Measurements from ENCODE around the gene NKX1-1. TPM values are rescaled to one million over a fixed set of nuclear protein-coding genes. Genes with fewer than 3 reads are reported as not detected.

The NKX1-1 gene
- polyA plus RNA-seq, 2 of the 4 experiments (the other 2 are of a cell fraction): not detected

DNA sequence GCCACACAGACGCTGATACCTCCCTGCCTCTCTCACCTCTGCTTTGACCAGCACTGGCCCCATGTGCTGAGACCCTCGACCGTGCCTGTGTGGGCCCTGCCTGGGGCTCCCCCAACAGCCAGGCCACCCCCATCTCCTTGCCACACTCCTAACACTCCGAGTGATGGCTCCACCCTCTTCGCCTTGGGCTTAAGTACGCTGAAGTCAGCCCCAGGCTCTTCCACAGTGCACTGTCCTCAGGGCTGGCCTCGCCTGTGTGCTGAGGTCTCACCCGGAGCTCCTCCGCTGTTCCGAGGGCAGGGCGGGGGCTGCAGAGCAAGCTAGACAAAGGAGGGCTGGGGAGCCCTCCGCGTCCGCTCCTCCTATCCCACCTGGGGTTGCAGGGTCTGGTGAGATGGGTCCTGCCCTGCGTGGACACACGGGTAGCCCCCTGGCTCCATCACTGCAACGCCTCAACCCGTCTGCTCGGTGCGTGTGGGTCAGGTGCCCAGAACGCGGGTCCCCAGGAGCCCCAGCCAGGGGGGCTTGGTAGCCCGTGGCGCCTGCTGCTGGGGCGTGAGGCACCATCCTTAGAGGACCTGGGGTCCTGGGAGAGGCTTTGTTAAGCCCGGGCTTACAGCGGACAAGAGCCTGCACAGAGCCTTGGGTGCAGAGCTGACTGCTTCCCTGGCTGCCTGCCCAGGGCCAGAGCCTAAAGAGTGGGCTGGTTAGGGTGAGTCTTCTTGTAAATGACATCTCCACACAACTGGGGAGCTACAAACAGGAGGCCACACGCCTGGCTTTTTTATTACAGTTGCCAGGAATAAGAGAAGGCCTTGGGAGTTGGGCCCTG lies 42.6 kb upstream of the NKX1-1 start:
- no peak overlapping the region for H3K27ac ChIP-seq
- H3K4me2 ChIP-seq: no peak overlapping the region
- POLR2A ChIA-PET: no interaction called here
- ATAC-seq (peak in 1 of 2 experiments; percentile 39; a peak in 3 of 6 replicates), DNase-seq (ENCODE audit: low read depth in 1 of 2, low spot score in 1 of 2) (no peak), FAIRE-seq (no peak)
- CTCF ChIA-PET: no interaction called here
- 41% methylated on average over 3 of the region's 28 CpGs for WGBS (ENCODE audit: missing lambda C conversion rate)
- no peaks in the 10 kb centered on the region for H3K4me1 ChIP-seq
- H3K9me3 ChIP-seq: no peaks in the 10 kb centered on the region
- no peak for TF ChIP-seq GATA3 (IDR thresholded peaks at IDR 0.05; ENCODE audit: borderline replicate concordance)
- H3K4me3 ChIP-seq: no peak overlapping the region

DNA sequence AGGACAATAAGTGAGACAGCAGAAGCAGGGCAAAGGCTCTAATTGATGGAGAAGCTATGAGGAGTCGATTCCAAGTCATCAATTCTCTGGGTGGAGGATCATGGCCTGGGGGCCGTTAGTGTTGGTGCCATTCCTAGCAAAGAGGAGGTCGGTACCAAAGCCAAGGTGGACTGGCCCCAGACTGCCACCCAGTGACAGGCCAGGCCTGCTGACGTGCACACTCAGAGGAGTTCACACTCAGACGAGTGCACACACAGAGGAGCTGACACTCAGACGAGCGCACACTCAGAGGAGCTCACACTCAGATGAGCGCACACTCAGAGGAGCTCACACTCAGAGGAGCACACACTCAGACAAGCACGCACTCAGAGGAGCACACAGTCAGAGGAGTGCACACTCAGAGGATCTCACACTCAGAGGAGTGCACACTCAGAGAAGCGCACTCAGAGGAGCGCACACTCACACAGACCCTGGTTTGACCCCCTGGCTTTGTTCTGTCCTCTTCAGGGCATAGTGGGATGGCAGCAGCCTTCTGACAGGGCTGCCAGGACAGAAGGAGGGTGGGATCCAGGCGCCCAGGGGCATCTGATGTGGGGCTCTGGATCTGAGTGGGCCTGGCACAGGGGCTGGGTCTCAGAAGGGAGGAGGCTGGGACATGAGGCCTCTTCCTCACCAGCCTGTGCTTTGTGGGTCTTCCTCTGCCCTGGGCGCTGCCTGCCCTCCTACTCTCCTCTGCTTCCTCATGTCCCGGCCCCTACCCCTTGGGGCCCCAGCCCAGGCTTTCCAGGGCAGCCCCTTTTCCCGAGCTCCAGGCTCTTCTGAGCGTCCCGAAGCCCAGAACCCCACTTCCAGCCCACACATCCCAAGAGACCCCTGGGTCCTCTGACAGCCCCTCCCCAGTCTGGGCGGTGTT lies 41.7 kb upstream of the NKX1-1 start:
- 43% methylated on average over 12 of the region's 18 CpGs for WGBS (ENCODE audit: missing lambda C conversion rate)
- FAIRE-seq: no peak
- no peaks in the 10 kb centered on the region for H3K9me3 ChIP-seq
- CTCF ChIA-PET: no interaction called here
- no peak for ATAC-seq
- no peaks in the 10 kb centered on the region for H3K4me1 ChIP-seq
- no peak overlapping the region for H3K4me3 ChIP-seq
- DNase-seq (ENCODE audit: low read depth in 1 of 2, low spot score in 1 of 2): no peak
- H3K4me2 ChIP-seq: no peak overlapping the region
- POLR2A ChIA-PET: no interaction called here
- no peak overlapping the region for H3K27ac ChIP-seq
- no peak for TF ChIP-seq JUN (IDR thresholded peaks at IDR 0.05)
- no peak for TF ChIP-seq TP53 (CRISPR knock-in tag; IDR thresholded peaks at IDR 0.05)
- TF ChIP-seq POLR2A (IDR thresholded peaks at IDR 0.05; ENCODE audit: low read length): no peak
- TF ChIP-seq, protein P1, sequence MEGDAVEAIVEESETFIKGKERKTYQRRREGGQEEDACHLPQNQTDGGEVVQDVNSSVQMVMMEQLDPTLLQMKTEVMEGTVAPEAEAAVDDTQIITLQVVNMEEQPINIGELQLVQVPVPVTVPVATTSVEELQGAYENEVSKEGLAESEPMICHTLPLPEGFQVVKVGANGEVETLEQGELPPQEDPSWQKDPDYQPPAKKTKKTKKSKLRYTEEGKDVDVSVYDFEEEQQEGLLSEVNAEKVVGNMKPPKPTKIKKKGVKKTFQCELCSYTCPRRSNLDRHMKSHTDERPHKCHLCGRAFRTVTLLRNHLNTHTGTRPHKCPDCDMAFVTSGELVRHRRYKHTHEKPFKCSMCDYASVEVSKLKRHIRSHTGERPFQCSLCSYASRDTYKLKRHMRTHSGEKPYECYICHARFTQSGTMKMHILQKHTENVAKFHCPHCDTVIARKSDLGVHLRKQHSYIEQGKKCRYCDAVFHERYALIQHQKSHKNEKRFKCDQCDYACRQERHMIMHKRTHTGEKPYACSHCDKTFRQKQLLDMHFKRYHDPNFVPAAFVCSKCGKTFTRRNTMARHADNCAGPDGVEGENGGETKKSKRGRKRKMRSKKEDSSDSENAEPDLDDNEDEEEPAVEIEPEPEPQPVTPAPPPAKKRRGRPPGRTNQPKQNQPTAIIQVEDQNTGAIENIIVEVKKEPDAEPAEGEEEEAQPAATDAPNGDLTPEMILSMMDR (IDR thresholded peaks at IDR 0.05): no peak
- no peak; the same call in 1 of the 2 replicates for TF ChIP-seq PHF8 (IDR thresholded peaks at IDR 0.05; ENCODE audit: borderline replicate concordance, low read depth)
- TF ChIP-seq RFX5 (IDR thresholded peaks at IDR 0.05): no peak
- TF ChIP-seq CHD2 (IDR thresholded peaks at IDR 0.05; ENCODE audit: low read length, partially characterized antibody): no peak
- TF ChIP-seq RAD21 (conservative IDR thresholded peaks at IDR 0.05 in 1 of 2, IDR thresholded peaks at IDR 0.05 in 1 of 2): no peak
- TF ChIP-seq RARB (CRISPR knock-in tag; IDR thresholded peaks at IDR 0.05): no peak

DNA sequence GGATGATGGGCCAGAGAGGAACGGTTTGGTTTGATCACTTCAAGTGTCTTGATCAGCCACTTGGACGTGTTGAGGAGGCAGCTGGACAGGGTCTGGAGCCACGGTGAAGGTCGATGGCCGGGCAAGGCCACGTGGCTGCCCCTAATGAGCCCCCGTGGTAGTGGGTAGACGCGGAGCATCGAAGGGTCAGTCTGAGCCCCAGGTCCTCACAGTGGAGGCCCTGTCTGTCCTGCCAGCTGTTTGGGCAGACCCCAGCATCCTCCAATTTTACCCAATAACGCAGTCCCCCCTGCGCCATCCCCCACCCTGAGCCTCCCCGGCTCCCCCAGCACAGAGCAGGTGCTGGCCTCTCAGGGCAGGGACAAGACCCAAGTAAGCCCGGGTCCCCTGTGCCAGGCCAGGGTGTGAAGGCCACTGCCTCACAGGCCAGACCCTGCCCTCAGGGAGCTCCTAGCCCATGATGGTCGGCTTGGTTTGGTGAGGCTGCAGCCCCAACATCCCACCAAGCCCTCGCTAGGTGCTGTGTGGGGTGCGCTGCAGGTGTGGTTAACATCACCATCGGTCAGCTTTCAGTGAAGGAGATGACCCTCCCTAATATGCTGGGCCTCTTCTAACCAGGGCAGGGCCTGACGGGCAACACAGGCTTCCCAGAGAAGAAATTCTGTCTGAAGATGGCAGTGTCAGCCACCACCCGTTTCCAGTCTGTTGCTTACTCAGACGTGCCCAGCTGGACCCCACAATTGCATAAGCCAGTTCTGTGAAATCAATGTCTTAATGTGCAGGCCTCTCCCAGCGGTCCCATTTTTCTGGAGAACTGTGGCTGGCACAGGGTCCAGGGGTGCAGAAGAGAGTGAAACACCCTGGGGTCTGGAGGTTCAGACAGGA lies 40.5 kb upstream of the NKX1-1 start:
- ChIA-PET POLR2A (no interaction called here), CTCF (no interaction called here)

More for the DNA sequence above, 40.5 kb upstream of the NKX1-1 start:
- Histone ChIP-seq H3K4me3 (no peak overlapping the region), H3K4me1 (no peaks in the 10 kb centered on the region), H3K9me3 (no peaks in the 10 kb centered on the region), H3K4me2 (no peak overlapping the region), H3K27ac (no peak overlapping the region)
- no peak for DNase-seq (ENCODE audit: low read depth in 1 of 2, low spot score in 1 of 2)
- WGBS (ENCODE audit: missing lambda C conversion rate): 42% methylated on average over 13 of the region's 22 CpGs
- FAIRE-seq: no peak
- peak in 1 of 2 experiments; percentile 45; a peak in 2 of 6 replicates for ATAC-seq
- TF ChIP-seq FOSL2 (IDR thresholded peaks at IDR 0.05) (no peak), FOSL2 (CRISPR knock-in tag; IDR thresholded peaks at IDR 0.05) (no peak), CHD2 (IDR thresholded peaks at IDR 0.05; ENCODE audit: low read length, partially characterized antibody) (no peak), NFE2L2 (conservative IDR thresholded peaks at IDR 0.05; ENCODE audit: low read length) (no peak), CBX8 (IDR thresholded peaks at IDR 0.05) (no peak), ZSCAN20 (CRISPR knock-in tag; IDR thresholded peaks at IDR 0.05) (no peak)
- TF ChIP-seq, protein P2, sequence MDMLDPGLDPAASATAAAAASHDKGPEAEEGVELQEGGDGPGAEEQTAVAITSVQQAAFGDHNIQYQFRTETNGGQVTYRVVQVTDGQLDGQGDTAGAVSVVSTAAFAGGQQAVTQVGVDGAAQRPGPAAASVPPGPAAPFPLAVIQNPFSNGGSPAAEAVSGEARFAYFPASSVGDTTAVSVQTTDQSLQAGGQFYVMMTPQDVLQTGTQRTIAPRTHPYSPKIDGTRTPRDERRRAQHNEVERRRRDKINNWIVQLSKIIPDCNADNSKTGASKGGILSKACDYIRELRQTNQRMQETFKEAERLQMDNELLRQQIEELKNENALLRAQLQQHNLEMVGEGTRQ (IDR thresholded peaks at IDR 0.05): no peak
- TF ChIP-seq, protein P3, sequence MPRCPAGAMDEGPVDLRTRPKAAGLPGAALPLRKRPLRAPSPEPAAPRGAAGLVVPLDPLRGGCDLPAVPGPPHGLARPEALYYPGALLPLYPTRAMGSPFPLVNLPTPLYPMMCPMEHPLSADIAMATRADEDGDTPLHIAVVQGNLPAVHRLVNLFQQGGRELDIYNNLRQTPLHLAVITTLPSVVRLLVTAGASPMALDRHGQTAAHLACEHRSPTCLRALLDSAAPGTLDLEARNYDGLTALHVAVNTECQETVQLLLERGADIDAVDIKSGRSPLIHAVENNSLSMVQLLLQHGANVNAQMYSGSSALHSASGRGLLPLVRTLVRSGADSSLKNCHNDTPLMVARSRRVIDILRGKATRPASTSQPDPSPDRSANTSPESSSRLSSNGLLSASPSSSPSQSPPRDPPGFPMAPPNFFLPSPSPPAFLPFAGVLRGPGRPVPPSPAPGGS (IDR thresholded peaks at IDR 0.05): no peak
